H1 (cell line): Measurements from ENCODE around the gene SIT1. TPM values are rescaled to one million over a fixed set of nuclear protein-coding genes. Genes with fewer than 3 reads are reported as not detected.

ENCODE experiments used
- CTCF ChIA-PET: fragments of 300-600 bp; sonication (Branson Sonifier 250); formaldehyde crosslinking; loops from one replicate; lab custom pipeline; 2021; ENCODE audit not compliant: partially characterized antibody; lab: Charles Lee
- POLR2A ChIA-PET: fragments of 300-600 bp; sonication (Branson Sonifier 250); formaldehyde crosslinking; loops from one replicate; lab custom pipeline; 2021; ENCODE audit warnings: inconsistent platforms; ENCODE audit not compliant: partially characterized antibody; lab: Charles Lee
- DNase-seq, 2 experiments: peaks; one replicate each; pipeline versions ENCODE4 v3.0.0 to v3.0.0-alpha.2; 2010 to 2022; ENCODE audit warnings: low spot score in 2 of 2, low read depth in 1 of 2, mixed read lengths in 1 of 2
- FAIRE-seq: peaks from 2 replicates; lab custom pipeline; 2011; peaks lifted over from hg19 to GRCh38; lab: Jason Lieb, UNC
- H2AFZ ChIP-seq: 2 replicates; pipeline ENCODE4 v1.8.1; 2012; ENCODE audit warnings: low read length, inconsistent platforms
- H2AK5ac ChIP-seq: 2 replicates; pipeline ENCODE4 v1.6.1; 2013; ENCODE audit warnings: low read depth, low read length
- H2BK120ac ChIP-seq: replicated peaks from 2 replicates; pipeline ENCODE3; 2013; ENCODE audit warnings: low read depth, low read length, inconsistent platforms
- H2BK12ac ChIP-seq: 2 replicates; pipeline ENCODE4 v1.6.1; 2013; ENCODE audit warnings: low read depth, low read length
- H2BK15ac ChIP-seq: 2 replicates; pipeline ENCODE4 v1.6.1; 2013; ENCODE audit warnings: low read length
- H2BK20ac ChIP-seq: 2 replicates; pipeline ENCODE4 v1.6.1; 2013; ENCODE audit warnings: low read length
- H2BK5ac ChIP-seq: 2 replicates; pipeline ENCODE4 v1.6.1; 2013; ENCODE audit warnings: low read depth, low read length
- H3K14ac ChIP-seq: 2 replicates; pipeline ENCODE4 v1.6.1; 2013; ENCODE audit warnings: inconsistent platforms; ENCODE audit not compliant: insufficient read length
- H3K18ac ChIP-seq: 2 replicates; pipeline ENCODE4 v1.6.1; 2013; ENCODE audit warnings: low read length; ENCODE audit errors: extremely low read depth
- H3K23ac ChIP-seq: 2 replicates; pipeline ENCODE4 v1.6.1; 2013; ENCODE audit warnings: inconsistent platforms; ENCODE audit not compliant: insufficient read length
- H3K23me2 ChIP-seq: 2 replicates; pipeline ENCODE4 v1.6.1; 2013; ENCODE audit warnings: low read depth, low read length
- H3K27ac ChIP-seq: 2 replicates; pipeline ENCODE4 v1.6.1; 2011; ENCODE audit warnings: low read depth, low read length, inconsistent platforms
- H3K27me3 ChIP-seq, 4 experiments: replicated peaks in 1 of 4; 1 replicate in 1 of 4; 2 replicates in 3 of 4; pipeline versions ENCODE4 v1.6.1 to v1.8.1; 2011 to 2013; ENCODE audit warnings: low read length in 3 of 4, mild to moderate bottlenecking in 3 of 4, inconsistent platforms in 2 of 4, mixed read lengths in 2 of 4, moderate library complexity in 1 of 4; ENCODE audit not compliant: control insufficient read depth in 3 of 4, insufficient read depth in 3 of 4; ENCODE audit errors: extremely low read depth in 1 of 4
- H3K36me3 ChIP-seq, 4 experiments: 2 replicates each; pipeline versions ENCODE4 v1.6.1 to v1.8.1; 2011 to 2013; ENCODE audit warnings: mild to moderate bottlenecking in 4 of 4, low read length in 3 of 4, moderate library complexity in 2 of 4, control low read depth in 1 of 4, inconsistent platforms in 1 of 4; ENCODE audit not compliant: insufficient read depth in 4 of 4, control insufficient read depth in 2 of 4
- H3K4ac ChIP-seq: replicated peaks from 2 replicates; pipeline ENCODE3; 2013; ENCODE audit warnings: low read length, low read depth, mixed read lengths, inconsistent platforms; ENCODE audit not compliant: insufficient read length
- H3K4me1 ChIP-seq, 4 experiments: replicated peaks in 1 of 4; 1 replicate in 1 of 4; 2 replicates in 3 of 4; pipeline versions ENCODE4 v1.6.1 to v1.8.1; 2011 to 2013; ENCODE audit warnings: low read length in 3 of 4, inconsistent platforms in 2 of 4, mixed read lengths in 1 of 4; ENCODE audit not compliant: insufficient read depth in 4 of 4, control insufficient read depth in 3 of 4
- H3K4me2 ChIP-seq, 2 experiments: 2 replicates each; pipeline versions ENCODE4 v1.6.1 to v1.8.1; 2011 to 2013; ENCODE audit warnings: low read depth in 2 of 2, low read length in 2 of 2, control low read depth in 1 of 2, inconsistent platforms in 1 of 2, mild to moderate bottlenecking in 1 of 2; ENCODE audit not compliant: insufficient read depth in 1 of 2
- H3K4me3 ChIP-seq, 4 experiments: fragments of 200-600, 300-600 bp in 1 of 4; sonication (generic), shearing (Covaris generic), sonication (Bioruptor Twin) in 1 of 4; 2 replicates each; pipeline versions ENCODE4 v1.5.1 to v1.8.1; 2011 to 2016; ENCODE audit warnings: low read length in 4 of 4, low read depth in 3 of 4, control low read depth in 2 of 4, inconsistent platforms in 2 of 4, mild to moderate bottlenecking in 2 of 4, mixed read lengths in 1 of 4, moderate library complexity in 1 of 4; ENCODE audit not compliant: insufficient read depth in 2 of 4; ENCODE audit errors: extremely low read depth in 1 of 4
- H3K56ac ChIP-seq: replicated peaks from 2 replicates; pipeline ENCODE3; 2013; ENCODE audit warnings: low read depth, mild to moderate bottlenecking, mixed read lengths, low read length, inconsistent platforms; ENCODE audit not compliant: insufficient read length
- H3K79me1 ChIP-seq: 2 replicates; pipeline ENCODE4 v1.6.1; 2013; ENCODE audit warnings: low read depth, low read length, control low read depth
- H3K79me2 ChIP-seq, 2 experiments: 2 replicates each; pipeline versions ENCODE4 v1.6.1 to v1.8.1; 2012 to 2013; ENCODE audit warnings: low read length in 2 of 2, mild to moderate bottlenecking in 2 of 2, inconsistent platforms in 1 of 2; ENCODE audit not compliant: insufficient read depth in 2 of 2, control insufficient read depth in 1 of 2
- H3K9ac ChIP-seq, 4 experiments: replicated peaks in 1 of 4; 1 replicate in 1 of 4; 2 replicates in 3 of 4; pipeline versions ENCODE4 v1.6.1 to v1.8.1; 2011 to 2013; ENCODE audit warnings: low read depth in 3 of 4, low read length in 3 of 4, control low read depth in 2 of 4, mild to moderate bottlenecking in 2 of 4, moderate library complexity in 2 of 4, inconsistent platforms in 1 of 4; ENCODE audit errors: extremely low read depth in 1 of 4
- H3K9me3 ChIP-seq, 2 experiments: 2 replicates each; pipeline versions ENCODE4 v1.6.1 to v1.8.1; 2012 to 2013; ENCODE audit warnings: mild to moderate bottlenecking in 2 of 2, moderate library complexity in 2 of 2, control low read depth in 1 of 2, inconsistent platforms in 1 of 2, low read depth in 1 of 2, low read length in 1 of 2, mixed read lengths in 1 of 2; ENCODE audit not compliant: insufficient read depth in 2 of 2
- H4K20me1 ChIP-seq, 2 experiments: replicated peaks in 1 of 2; 2 replicates each; pipeline versions ENCODE3 to v1.8.1; 2011 to 2013; ENCODE audit warnings: inconsistent platforms in 2 of 2, low read length in 2 of 2, mild to moderate bottlenecking in 1 of 2; ENCODE audit not compliant: insufficient read depth in 2 of 2, control insufficient read depth in 1 of 2
- H4K5ac ChIP-seq: 2 replicates; pipeline ENCODE4 v1.6.1; 2013; ENCODE audit warnings: low read length, low read depth, mixed read lengths, inconsistent platforms; ENCODE audit not compliant: insufficient read length
- H4K8ac ChIP-seq: 2 replicates; pipeline ENCODE4 v1.8.0; 2013; ENCODE audit warnings: mild to moderate bottlenecking, moderate library complexity, low read length, inconsistent platforms; ENCODE audit not compliant: insufficient read depth; ENCODE audit errors: extremely low read depth
- H4K91ac ChIP-seq: replicated peaks from 2 replicates; pipeline ENCODE3; 2013; ENCODE audit warnings: low read length, mixed read lengths, inconsistent platforms; ENCODE audit not compliant: insufficient read length
- CREB1 ChIP-seq: IDR thresholded peaks from 2 replicates; pipeline ENCODE4 v1.6.1; 2012; ENCODE audit warnings: inconsistent platforms
- CTBP2 ChIP-seq: IDR thresholded peaks from 2 replicates; pipeline ENCODE4 v1.7.0; 2011; ENCODE audit warnings: borderline replicate concordance, mild to moderate bottlenecking, moderate library complexity, mixed read lengths, low read length; ENCODE audit not compliant: insufficient read depth, insufficient read length
- E2F6 ChIP-seq: IDR thresholded peaks from 2 replicates; pipeline ENCODE4 v1.6.1; 2012; ENCODE audit warnings: inconsistent platforms
- FOSL1 ChIP-seq: IDR thresholded peaks from 2 replicates; pipeline ENCODE4 v1.6.1; 2011; ENCODE audit warnings: mild to moderate bottlenecking, low read depth, low read length, moderate library complexity; ENCODE audit not compliant: insufficient read depth
- POLR2AphosphoS5 ChIP-seq: IDR thresholded peaks from 2 replicates; pipeline ENCODE4 v1.6.1; 2011; ENCODE audit warnings: low read depth, low read length
- SIRT6 ChIP-seq: IDR thresholded peaks from one replicate; pipeline ENCODE4 v1.7.1; 2012; ENCODE audit warnings: low read length, inconsistent platforms
- WGBS, 2 experiments: shearing (Covaris generic) in 1 of 2; methylation state at CpG; one replicate each; pipeline versions ENCODE4 v1.1.6 to v1.1.7; 2013 to 2015; ENCODE audit warnings: low lambda C conversion rate in 2 of 2, mixed read lengths in 2 of 2, inconsistent platforms in 1 of 2, low coverage in 1 of 2, missing lambda C conversion rate in 1 of 2; ENCODE audit not compliant: insufficient replicate concordance in 2 of 2, insufficient coverage in 1 of 2, insufficient read length in 1 of 2; ENCODE audit errors: extremely low coverage in 1 of 2, missing lambda C conversion rate in 1 of 2; 5-methylcytosine and 5-hydroxymethylcytosine counted together
- polyA plus RNA-seq, 7 experiments: library from polyadenylated mRNA; depleted of rRNA in 3 of 7; stranded (reverse) in 5 of 7; unstranded in 2 of 7; fragments of >200 nt in 5 of 7; fragments of 200-250 nt in 2 of 7; gene quantifications; 1 replicate in 5 of 7; 2 replicates in 1 of 7; 4 replicates in 1 of 7; pipeline versions ENCODE4 v1.2.1 to v1.2.3, GENCODE V29; 2011 to 2013; ENCODE audit warnings: missing spikeins in 2 of 7, mixed read lengths in 2 of 7
- total RNA-seq: library from RNA; stranded (reverse); fragmentation: NEBNext Ultra II Directional; extraction: Animal tissue kit (Norgen Biotek cat#: 25700); gene quantifications from 2 replicates; pipeline ENCODE4 v1.2.1, GENCODE V29; 2021

The SIT1 gene
- total and polyA plus RNA-seq, 2 of the 8 experiments (the other 6 are each of a cell fraction or from before 2014, with no cell fraction given), result 8.2 to 12.8 TPM

- Histone ChIP-seq H2BK15ac (no peak overlapping the region), H3K14ac (no peak overlapping the region), H3K4me1 (no peaks in the 10 kb centered on the region), H3K27me3 (no peaks in the 10 kb centered on the region), H4K20me1 (no peaks in the 10 kb centered on the region), H4K8ac (no peak overlapping the region), H3K23ac (no peak overlapping the region), H3K36me3 (no peaks in the 10 kb centered on the region; a peak in 2 of 8 replicates), H3K4me3 (no peak overlapping the region), H3K4ac (no peak overlapping the region), H3K23me2 (no peaks in the 10 kb centered on the region), H3K27ac (no peak overlapping the region), H3K18ac (no peak overlapping the region), H2AFZ (no peak overlapping the region), H3K56ac (no peak overlapping the region), H4K91ac (no peak overlapping the region), H3K79me2 (no peaks in the 10 kb centered on the region), H3K79me1 (no peaks in the 10 kb centered on the region), H2AK5ac (no peak overlapping the region), H2BK5ac (no peak overlapping the region), H3K4me2 (no peak overlapping the region), H4K5ac (no peak overlapping the region), H3K9ac (no peak overlapping the region), H2BK120ac (no peak overlapping the region), H2BK20ac (no peak overlapping the region), H3K9me3 (peaks cover 0 to 2% of the 10 kb centered on the region in 2 experiments; a peak in 1 of 4 replicates), H2BK12ac (no peak overlapping the region)
- ChIA-PET POLR2A (interaction anchor here (0.7 kb wide), 1 partner anchor 19 kb away, joined by 3 read pairs; the partner anchor contains the start of genes CCDC107 and RMRP), CTCF (interaction anchor here (1.0 to 1.3 kb wide), 2 partner anchors 28 to 187 kb away, joined by 3 to 4 read pairs; no protein-coding TSS in a partner anchor)
- 88% methylated on average over 1 of the region's 1 CpG; no CpG with 5 or more reads in 1 of the 2 experiments for WGBS, 2 experiments
- DNase-seq, result no peak
- TF ChIP-seq E2F6 (no peak), FOSL1 (no peak), CTBP2 (no peak), SIRT6 (no peak), CREB1 (no peak), POLR2AphosphoS5 (no peak)
- peak; percentile 45 for FAIRE-seq
These were observed 11.1 kb downstream of the SIT1 start for GRCh38 chr9:35639631-35640030.
